Fibroblast of lung (primary cell): ENCODE results near the gene OR5K4.

Experiments
- EZH2 ChIP-seq: IDR thresholded peaks from 2 replicates; pipeline ENCODE4 v1.5.1; 2012; ENCODE audit warnings: low read length, control low read depth, mild to moderate bottlenecking; ENCODE audit errors: missing control alignments
- TF ChIP-seq, protein P1 (sequence below), 2 donors: IDR thresholded peaks in 1 of 2; conservative IDR thresholded peaks in 1 of 2; 1 replicate in 1 of 2; 2 replicates in 1 of 2; pipeline ENCODE4 v1.5.1; 2011 to 2012; ENCODE audit warnings: low read length in 2 of 2, control low read depth in 1 of 2, inconsistent platforms in 1 of 2, low read depth in 1 of 2, mild to moderate bottlenecking in 1 of 2

- TF ChIP-seq, protein P1, sequence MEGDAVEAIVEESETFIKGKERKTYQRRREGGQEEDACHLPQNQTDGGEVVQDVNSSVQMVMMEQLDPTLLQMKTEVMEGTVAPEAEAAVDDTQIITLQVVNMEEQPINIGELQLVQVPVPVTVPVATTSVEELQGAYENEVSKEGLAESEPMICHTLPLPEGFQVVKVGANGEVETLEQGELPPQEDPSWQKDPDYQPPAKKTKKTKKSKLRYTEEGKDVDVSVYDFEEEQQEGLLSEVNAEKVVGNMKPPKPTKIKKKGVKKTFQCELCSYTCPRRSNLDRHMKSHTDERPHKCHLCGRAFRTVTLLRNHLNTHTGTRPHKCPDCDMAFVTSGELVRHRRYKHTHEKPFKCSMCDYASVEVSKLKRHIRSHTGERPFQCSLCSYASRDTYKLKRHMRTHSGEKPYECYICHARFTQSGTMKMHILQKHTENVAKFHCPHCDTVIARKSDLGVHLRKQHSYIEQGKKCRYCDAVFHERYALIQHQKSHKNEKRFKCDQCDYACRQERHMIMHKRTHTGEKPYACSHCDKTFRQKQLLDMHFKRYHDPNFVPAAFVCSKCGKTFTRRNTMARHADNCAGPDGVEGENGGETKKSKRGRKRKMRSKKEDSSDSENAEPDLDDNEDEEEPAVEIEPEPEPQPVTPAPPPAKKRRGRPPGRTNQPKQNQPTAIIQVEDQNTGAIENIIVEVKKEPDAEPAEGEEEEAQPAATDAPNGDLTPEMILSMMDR (conservative IDR thresholded peaks at IDR 0.05 in 1 of 2, IDR thresholded peaks at IDR 0.05 in 1 of 2; ENCODE audit: low read depth in 1 of 2, low read length in 2 of 2) = no peak
- no peak for TF ChIP-seq EZH2
Observed at GRCh38 chr3:98359250-98359649, 5.6 kb downstream of the OR5K4 start.
